Cardiac fibroblast (primary cell): Measurements from ENCODE around the gene TUBB1.
A peak's percentile ranks its signal among the peaks of the same experiment; 100 is the strongest.

Experiments
- DNase-seq, 2 donors: peaks; one replicate each; pipeline versions ENCODE4 v3.0.0 to v3.0.0-alpha.2; 2010; ENCODE audit warnings: low read depth in 2 of 2
- H3K4me3 ChIP-seq, 2 donors: replicated peaks in 1 of 2; 1 replicate in 1 of 2; 2 replicates in 1 of 2; pipeline ENCODE4 v1.5.1; 2011; ENCODE audit warnings: low read depth in 2 of 2, low read length in 2 of 2, mild to moderate bottlenecking in 2 of 2, moderate library complexity in 1 of 2
- CTCF ChIP-seq: IDR thresholded peaks from one replicate; pipeline ENCODE4 v1.5.1; 2011; ENCODE audit warnings: low read depth, mild to moderate bottlenecking, low read length, inconsistent platforms

TUBB1 gene

GRCh38 chr20:59005523-59006166, 13.6 kb upstream of the TUBB1 start:
- DNase-seq: no peak
- TF ChIP-seq CTCF: no peak
- peak overlapping the region; percentile 69 to 71 for H3K4me3 ChIP-seq

- DNase-seq: no peak
- no peak for TF ChIP-seq CTCF
- H3K4me3 ChIP-seq: peak overlapping the region; percentile 69 to 71
These were observed 12.9 kb upstream of the TUBB1 start for GRCh38 chr20:59006167-59006863.

GRCh38 chr20:59006864-59007664, 12.2 kb upstream of the TUBB1 start, which contains the start of gene CTSZ:
TSS of gene CTSZ (minus strand) at chr20:59007254. CDS start at chr20:59007128, 126 bp downstream.
- DNase-seq: peak; percentile 34 to 55
- TF ChIP-seq CTCF: no peak
- peak within 1 kb of the TSS; percentile 69 to 71 for H3K4me3 ChIP-seq

GRCh38 chr20:59007665-59008511, 11.3 kb upstream of the TUBB1 start:
- peak overlapping the region; percentile 11 to 71 for H3K4me3 ChIP-seq
- DNase-seq: no peak
- no peak for TF ChIP-seq CTCF

- no peak overlapping the region for H3K4me3 ChIP-seq
- TF ChIP-seq CTCF: no peak
- DNase-seq: no peak
These were observed 10.4 kb upstream of the TUBB1 start for GRCh38 chr20:59008715-59009336.
